Measurements from ENCODE around the gene SLC7A5.
"Not testable (repeated sequence)": the region's sequence is repeated elsewhere in the genome, so short reads cannot be mapped to it uniquely, and the experiment has no call there.

The SLC7A5 gene

GRCh38 chr16:87831421-87832136, 37.7 kb downstream of the SLC7A5 start:
- no peak for DNase-seq

GRCh38 chr16:87830673-87831420, 38.5 kb downstream of the SLC7A5 start:
- no peak for DNase-seq

- no peak for DNase-seq
These were observed 39.2 kb downstream of the SLC7A5 start for GRCh38 chr16:87829988-87830672.

- DNase-seq: no peak
These were observed 39.7 kb downstream of the SLC7A5 start for GRCh38 chr16:87829622-87829980.

- DNase-seq: no peak
These were observed 40.2 kb downstream of the SLC7A5 start for GRCh38 chr16:87828907-87829621.

- DNase-seq: no peak
These were observed 41.0 kb downstream of the SLC7A5 start for GRCh38 chr16:87828071-87828906.

- DNase-seq: not testable (repeated sequence)
These were observed 41.8 kb downstream of the SLC7A5 start for GRCh38 chr16:87827588-87827915.

GRCh38 chr16:87826798-87827587, 42.3 kb downstream of the SLC7A5 start:
- DNase-seq: no peak

- not testable (repeated sequence) for DNase-seq
These were observed 42.9 kb downstream of the SLC7A5 start for GRCh38 chr16:87826407-87826797.

GRCh38 chr16:87825842-87826120, 43.5 kb downstream of the SLC7A5 start:
- not testable (repeated sequence) for DNase-seq

GRCh38 chr16:87824991-87825841, 44.1 kb downstream of the SLC7A5 start:
- no peak for DNase-seq

GRCh38 chr16:87824016-87824990, 45.0 kb downstream of the SLC7A5 start:
- DNase-seq: no peak

- DNase-seq: no peak
These were observed 46.0 kb downstream of the SLC7A5 start for GRCh38 chr16:87823181-87823929.

GRCh38 chr16:87822108-87822970, 47.0 kb downstream of the SLC7A5 start:
- DNase-seq: no peak

- no peak for DNase-seq
These were observed 47.8 kb downstream of the SLC7A5 start for GRCh38 chr16:87821376-87822107.

GRCh38 chr16:87819983-87820382, 49.3 kb downstream of the SLC7A5 start:
- no peak for DNase-seq

- no peak for DNase-seq
These were observed 50.0 kb downstream of the SLC7A5 start for GRCh38 chr16:87819282-87819681.

Measured in CD4-positive, alpha-beta T cell treated with Interleukin-4 for 4 hours (primary cell).